ENCODE measurements around the gene CD300LG.
"Not testable (repeated sequence)": the region's sequence is repeated elsewhere in the genome, so short reads cannot be mapped to it uniquely, and the experiment has no call there.

CD300LG gene, protein sequence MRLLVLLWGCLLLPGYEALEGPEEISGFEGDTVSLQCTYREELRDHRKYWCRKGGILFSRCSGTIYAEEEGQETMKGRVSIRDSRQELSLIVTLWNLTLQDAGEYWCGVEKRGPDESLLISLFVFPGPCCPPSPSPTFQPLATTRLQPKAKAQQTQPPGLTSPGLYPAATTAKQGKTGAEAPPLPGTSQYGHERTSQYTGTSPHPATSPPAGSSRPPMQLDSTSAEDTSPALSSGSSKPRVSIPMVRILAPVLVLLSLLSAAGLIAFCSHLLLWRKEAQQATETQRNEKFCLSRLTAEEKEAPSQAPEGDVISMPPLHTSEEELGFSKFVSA

DNA sequence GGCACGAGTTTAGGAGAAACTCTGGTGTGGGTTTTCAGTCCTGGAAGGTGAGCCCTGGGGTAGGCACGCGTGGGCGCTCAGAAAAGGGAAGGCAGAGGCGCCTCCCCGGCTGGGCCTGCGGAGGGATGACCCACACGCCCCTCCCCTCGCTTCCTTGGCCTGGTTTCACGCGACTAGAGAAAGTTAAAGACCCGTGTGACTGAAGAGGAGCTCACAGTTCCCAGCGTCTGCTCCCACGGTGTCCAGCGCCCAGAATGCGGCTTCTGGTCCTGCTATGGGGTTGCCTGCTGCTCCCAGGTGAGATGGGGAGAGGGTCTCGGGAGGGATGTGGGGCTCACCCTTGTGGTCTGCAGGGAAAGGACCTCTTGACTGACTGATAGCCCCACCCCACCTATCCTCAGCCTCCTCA lies at the start of gene CD300LG:
Gene CD300LG (plus strand): TSS at position 214 of the 409 bp plus-strand sequence. CDS start 41 bp downstream, at position 255.
- TF ChIP-seq, protein P1, sequence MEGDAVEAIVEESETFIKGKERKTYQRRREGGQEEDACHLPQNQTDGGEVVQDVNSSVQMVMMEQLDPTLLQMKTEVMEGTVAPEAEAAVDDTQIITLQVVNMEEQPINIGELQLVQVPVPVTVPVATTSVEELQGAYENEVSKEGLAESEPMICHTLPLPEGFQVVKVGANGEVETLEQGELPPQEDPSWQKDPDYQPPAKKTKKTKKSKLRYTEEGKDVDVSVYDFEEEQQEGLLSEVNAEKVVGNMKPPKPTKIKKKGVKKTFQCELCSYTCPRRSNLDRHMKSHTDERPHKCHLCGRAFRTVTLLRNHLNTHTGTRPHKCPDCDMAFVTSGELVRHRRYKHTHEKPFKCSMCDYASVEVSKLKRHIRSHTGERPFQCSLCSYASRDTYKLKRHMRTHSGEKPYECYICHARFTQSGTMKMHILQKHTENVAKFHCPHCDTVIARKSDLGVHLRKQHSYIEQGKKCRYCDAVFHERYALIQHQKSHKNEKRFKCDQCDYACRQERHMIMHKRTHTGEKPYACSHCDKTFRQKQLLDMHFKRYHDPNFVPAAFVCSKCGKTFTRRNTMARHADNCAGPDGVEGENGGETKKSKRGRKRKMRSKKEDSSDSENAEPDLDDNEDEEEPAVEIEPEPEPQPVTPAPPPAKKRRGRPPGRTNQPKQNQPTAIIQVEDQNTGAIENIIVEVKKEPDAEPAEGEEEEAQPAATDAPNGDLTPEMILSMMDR (IDR thresholded peaks at IDR 0.05; ENCODE audit: insufficient read depth, low read depth, low read length, missing control alignments) = no peak
- no peak within 1 kb of the TSS for H3K4me3 ChIP-seq (ENCODE audit: low read depth, low read length)
- DNase-seq (ENCODE audit: low read depth) = no peak

DNA sequence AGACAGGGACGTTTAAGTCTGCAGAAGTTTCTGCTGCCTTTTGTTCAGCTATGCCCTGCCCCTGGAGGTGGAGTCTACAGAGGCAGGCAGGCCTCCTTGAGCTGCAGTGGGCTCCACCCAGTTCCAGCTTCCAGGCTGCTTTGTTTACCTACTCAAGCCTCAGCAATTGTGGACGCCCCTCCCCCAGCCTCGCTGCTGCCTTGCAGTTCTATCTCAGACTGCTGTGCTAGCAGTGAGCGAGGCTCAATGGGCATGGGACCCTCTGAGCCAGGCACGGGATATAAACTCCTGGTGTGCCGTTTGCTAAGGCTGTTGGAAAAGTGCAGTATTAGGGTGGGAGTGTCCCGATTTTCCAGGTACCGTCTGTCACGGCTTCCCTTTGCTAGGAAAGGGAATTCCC lies 49.0 kb upstream of the CD300LG start:
- H3K4me3 ChIP-seq (ENCODE audit: low read depth, low read length); DNase-seq (ENCODE audit: low read depth): not testable (repeated sequence)

DNA sequence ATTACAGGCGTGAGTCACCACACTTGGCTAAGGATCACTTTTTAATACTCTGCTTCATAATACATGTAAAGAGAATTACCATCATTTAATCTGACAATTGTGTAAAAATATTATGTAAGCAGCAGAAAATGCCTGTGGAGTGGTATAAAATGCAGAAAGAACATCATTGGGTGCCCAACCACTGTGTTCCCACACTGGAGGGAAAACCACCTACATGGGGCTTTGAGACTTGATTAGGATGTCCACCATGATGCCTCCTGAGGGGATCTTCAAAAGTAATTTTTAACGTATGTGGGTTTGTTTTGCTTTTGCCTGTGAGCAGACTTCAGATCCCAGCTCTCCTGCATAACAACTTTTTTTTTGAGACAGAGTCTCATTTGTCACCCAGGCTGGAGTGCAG lies 47.9 kb upstream of the CD300LG start:
- H3K4me3 ChIP-seq (ENCODE audit: low read depth, low read length) = no peak overlapping the region
- DNase-seq (ENCODE audit: low read depth) = no peak
- TF ChIP-seq, protein P1 (IDR thresholded peaks at IDR 0.05; ENCODE audit: insufficient read depth, low read depth, low read length, missing control alignments) = no peak

DNA sequence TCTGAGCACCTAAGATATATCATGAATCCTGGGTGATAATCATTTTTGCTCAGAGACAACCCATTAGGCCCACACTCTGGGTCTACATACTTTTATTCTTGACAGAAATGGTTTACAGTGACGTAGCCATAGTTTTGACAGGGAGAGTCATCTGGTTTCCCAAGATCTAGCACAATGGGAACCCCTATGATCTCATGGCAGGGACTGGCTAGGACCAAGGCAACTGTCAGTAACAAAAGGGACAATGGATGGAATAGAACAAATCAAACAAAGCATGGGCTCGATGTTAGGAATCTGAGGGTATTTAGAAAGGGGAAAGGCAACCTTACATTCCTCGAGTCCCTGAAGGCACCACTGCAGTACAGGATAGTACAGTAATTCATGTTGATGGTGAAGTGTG lies 46.2 kb upstream of the CD300LG start:
- DNase-seq (ENCODE audit: low read depth) = no peak
- TF ChIP-seq, protein P1 (IDR thresholded peaks at IDR 0.05; ENCODE audit: insufficient read depth, low read depth, low read length, missing control alignments) = no peak
- no peak overlapping the region for H3K4me3 ChIP-seq (ENCODE audit: low read depth, low read length)

DNA sequence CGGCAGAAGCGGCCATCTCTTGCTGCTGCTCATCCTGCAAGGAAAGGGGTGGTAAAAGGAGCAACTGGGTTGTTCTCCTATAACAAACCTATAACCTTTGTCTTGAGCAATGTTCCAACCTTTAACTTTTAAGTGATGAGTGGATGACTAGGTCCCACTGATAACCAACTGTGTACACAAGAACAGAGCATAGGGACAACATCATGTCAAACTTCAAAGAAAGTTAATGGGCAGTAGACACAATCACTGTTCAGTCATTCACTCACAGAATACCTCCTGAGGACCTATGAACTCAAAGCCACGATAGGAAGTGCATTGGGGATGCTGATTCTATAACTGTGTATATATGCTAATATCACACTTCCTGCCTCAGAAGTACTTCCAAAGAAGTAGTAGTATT lies 45.1 kb upstream of the CD300LG start:
- no peak for DNase-seq (ENCODE audit: low read depth)
- TF ChIP-seq, protein P1 (IDR thresholded peaks at IDR 0.05; ENCODE audit: insufficient read depth, low read depth, low read length, missing control alignments) = no peak
- no peak overlapping the region for H3K4me3 ChIP-seq (ENCODE audit: low read depth, low read length)

DNA sequence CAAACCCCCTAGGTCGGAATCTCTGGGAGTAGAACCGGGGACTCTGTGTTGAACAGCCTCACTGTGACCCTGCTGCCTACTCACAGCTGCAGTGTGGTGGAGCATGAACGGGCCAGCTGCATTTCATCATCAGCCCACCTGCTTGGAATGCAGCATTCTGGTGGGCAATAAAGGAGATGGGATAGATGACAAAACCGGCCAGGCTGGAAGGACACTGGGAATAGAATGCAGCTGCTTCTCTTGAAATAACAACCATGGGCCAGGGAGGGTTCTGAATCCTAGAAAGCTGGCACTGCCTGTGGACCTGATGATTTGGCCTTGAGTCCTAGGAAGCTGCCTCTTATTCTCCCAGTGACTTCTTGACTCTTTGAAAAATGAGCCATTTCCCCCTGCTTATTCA lies 43.2 kb upstream of the CD300LG start:
- DNase-seq (ENCODE audit: low read depth) = no peak
- H3K4me3 ChIP-seq (ENCODE audit: low read depth, low read length) = no peak overlapping the region
- TF ChIP-seq, protein P1 (IDR thresholded peaks at IDR 0.05; ENCODE audit: insufficient read depth, low read depth, low read length, missing control alignments) = no peak

DNA sequence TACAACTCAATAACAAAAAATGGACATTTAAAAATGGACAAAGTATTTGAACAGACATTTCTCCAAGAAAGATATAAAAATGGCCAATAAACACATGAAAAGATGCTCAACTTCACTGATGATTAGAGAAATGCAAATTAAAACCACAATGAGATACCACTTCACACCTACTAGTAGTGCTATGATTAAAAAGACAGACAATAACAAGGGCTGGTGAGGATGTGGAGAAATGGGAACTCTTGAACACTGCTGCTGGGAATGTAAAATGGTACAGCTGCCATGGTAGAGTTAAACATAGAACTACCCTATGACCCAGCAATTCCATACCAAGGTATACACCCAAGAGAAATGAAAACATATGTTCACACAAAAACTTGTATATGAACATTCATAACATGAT lies 41.9 kb upstream of the CD300LG start:
- no peak for DNase-seq (ENCODE audit: low read depth)
- TF ChIP-seq, protein P1 (IDR thresholded peaks at IDR 0.05; ENCODE audit: insufficient read depth, low read depth, low read length, missing control alignments) = no peak
- H3K4me3 ChIP-seq (ENCODE audit: low read depth, low read length) = no peak overlapping the region
